Caco-2 (cell line): Measurements from ENCODE around the gene SEC24C. TPM values are rescaled to one million over a fixed set of nuclear protein-coding genes. Genes with fewer than 3 reads are reported as not detected.
A peak's percentile ranks its signal among the peaks of the same experiment; 100 is the strongest.

Experiments
- BruUV-seq: library from RNA; stranded (reverse); fragments of 400-500 nt; replicated peaks from 2 replicates; lab custom pipeline; 2021; lab: Mats Ljungman, UMichigan
- CTCF ChIA-PET: fragments of 300-600 bp; sonication (Branson Sonifier 250); formaldehyde crosslinking; loops from one replicate; lab custom pipeline; 2022; ENCODE audit warnings: antibody characterized with exemption; lab: Charles Lee
- POLR2A ChIA-PET: fragments of 300-600 bp; sonication (Branson Sonifier 250); formaldehyde crosslinking; loops from one replicate; lab custom pipeline; 2022; ENCODE audit warnings: antibody characterized with exemption; lab: Charles Lee
- DNase-seq, 2 experiments: peaks; one replicate each; pipeline versions ENCODE4 v3.0.0 to v3.0.0-alpha.2; 2020 to 2022
- H3K27me3 ChIP-seq: replicated peaks from 2 replicates; pipeline ENCODE4 v1.6.0; 2011; ENCODE audit warnings: low read length; ENCODE audit not compliant: control insufficient read depth, insufficient read depth
- H3K36me3 ChIP-seq: 2 replicates; pipeline ENCODE4 v1.5.1; 2011; ENCODE audit warnings: low read length; ENCODE audit not compliant: control insufficient read depth, insufficient read depth
- H3K4me1 ChIP-seq: fragments of 250-450 bp; sonication (Bioruptor Pico); 2 replicates; pipeline ENCODE4 v1.5.1; 2020; ENCODE audit warnings: mild to moderate bottlenecking
- H3K4me3 ChIP-seq: 2 replicates; pipeline ENCODE4 v1.5.1; 2011; ENCODE audit warnings: low read depth, mild to moderate bottlenecking, control low read depth, low read length
- H3K9me3 ChIP-seq: fragments of 250-450 bp; sonication (Bioruptor Pico); 2 replicates; pipeline ENCODE4 v1.5.1; 2020; ENCODE audit warnings: mild to moderate bottlenecking, moderate library complexity
- H3K27ac Mint-ChIP-seq: one replicate; pipeline ENCODE4 v1.8.0; 2022; ENCODE audit warnings: mixed read lengths; ENCODE audit not compliant: unreplicated experiment
- H3K27me3 Mint-ChIP-seq: one replicate; pipeline ENCODE4 v1.8.0; 2022; ENCODE audit warnings: mixed read lengths; ENCODE audit not compliant: insufficient read depth, unreplicated experiment
- H3K36me3 Mint-ChIP-seq: one replicate; pipeline ENCODE4 v1.8.0; 2022; ENCODE audit warnings: mild to moderate bottlenecking, mixed read lengths; ENCODE audit not compliant: insufficient read depth, unreplicated experiment
- H3K4me1 Mint-ChIP-seq: one replicate; pipeline ENCODE4 v1.8.0; 2022; ENCODE audit warnings: low read depth, mixed read lengths; ENCODE audit not compliant: unreplicated experiment
- H3K4me3 Mint-ChIP-seq: one replicate; pipeline ENCODE4 v1.8.0; 2022; ENCODE audit warnings: mild to moderate bottlenecking, moderate library complexity, mixed read lengths; ENCODE audit not compliant: unreplicated experiment
- H3K9me3 Mint-ChIP-seq: one replicate; pipeline ENCODE4 v1.8.0; 2022; ENCODE audit warnings: mixed read lengths; ENCODE audit not compliant: unreplicated experiment
- intact Hi-C: fragments of 100-400 bp; cut with micrococcal nuclease; formaldehyde crosslinking; loops from one replicate; pipeline ENCODE4 v1.10.0; 2022; ENCODE audit not compliant: unreplicated experiment
- total RNA-seq: library from RNA; stranded (reverse); gene quantifications from 2 replicates; pipeline ENCODE4 v1.2.3, GENCODE V29; 2022
- TF ChIP-seq, protein P1 (sequence below), 2 experiments: fragments of 200-600 bp in 1 of 2; IDR thresholded peaks; 1 replicate in 1 of 2; 2 replicates in 1 of 2; pipeline versions ENCODE4 v1.5.1 to v1.8.0; 2011 to 2022; ENCODE audit warnings: antibody characterized with exemption in 1 of 2, control low read depth in 1 of 2, inconsistent platforms in 1 of 2, low read depth in 1 of 2, low read length in 1 of 2, mild to moderate bottlenecking in 1 of 2, moderate library complexity in 1 of 2; ENCODE audit not compliant: insufficient read depth in 1 of 2, severe bottlenecking in 1 of 2, unreplicated experiment in 1 of 2

Gene SEC24C
- total RNA-seq, 1 experiment from 2014 or later, result 91.2 TPM

DNA sequence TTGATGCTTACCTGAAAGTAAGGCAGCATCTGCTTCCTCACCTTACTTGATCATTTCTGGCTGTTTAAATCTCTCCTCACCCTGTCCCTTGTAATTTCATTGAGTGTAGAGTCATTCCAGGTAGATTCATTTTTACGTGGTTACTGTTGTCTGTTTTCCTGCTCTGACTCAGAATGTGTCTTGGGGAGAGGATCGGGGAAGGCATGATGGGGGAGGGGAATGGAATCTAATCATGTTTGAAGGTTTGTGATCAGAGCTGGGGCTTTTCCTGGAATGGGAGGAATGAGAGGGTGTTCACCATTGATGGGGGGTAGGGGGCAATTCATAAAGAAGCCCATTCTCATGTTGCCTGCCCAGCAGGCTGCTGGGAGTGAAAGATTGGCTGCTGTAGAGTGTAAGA, 18.7 kb downstream of the SEC24C start:
- peaks cover 34% of the 10 kb centered on the region for H3K4me1 Mint-ChIP-seq
- H3K9me3 ChIP-seq, result no peaks in the 10 kb centered on the region
- intact Hi-C loops, result no loop called here
- H3K4me1 ChIP-seq, result peaks cover 19% of the 10 kb centered on the region
- H3K27ac Mint-ChIP-seq, result peak overlapping the region; percentile 45
- no peaks in the 10 kb centered on the region for H3K27me3 ChIP-seq
- ChIA-PET POLR2A (interaction anchor here (0.6 to 0.8 kb wide), 2 partner anchors 20 to 114 kb away, joined by 3 to 6 read pairs; no protein-coding TSS in a partner anchor), CTCF (interaction anchor here (1.1 kb wide), 1 partner anchor 24 kb away, joined by 3 read pairs; no protein-coding TSS in a partner anchor)
- no peaks in the 10 kb centered on the region for H3K9me3 Mint-ChIP-seq
- H3K4me3 Mint-ChIP-seq, result peak overlapping the region; percentile 2
- BruUV-seq, result no TSS peak
- no peak overlapping the region for H3K4me3 ChIP-seq
- H3K36me3 Mint-ChIP-seq, result peaks cover 84% of the 10 kb centered on the region
- TF ChIP-seq, protein P1, sequence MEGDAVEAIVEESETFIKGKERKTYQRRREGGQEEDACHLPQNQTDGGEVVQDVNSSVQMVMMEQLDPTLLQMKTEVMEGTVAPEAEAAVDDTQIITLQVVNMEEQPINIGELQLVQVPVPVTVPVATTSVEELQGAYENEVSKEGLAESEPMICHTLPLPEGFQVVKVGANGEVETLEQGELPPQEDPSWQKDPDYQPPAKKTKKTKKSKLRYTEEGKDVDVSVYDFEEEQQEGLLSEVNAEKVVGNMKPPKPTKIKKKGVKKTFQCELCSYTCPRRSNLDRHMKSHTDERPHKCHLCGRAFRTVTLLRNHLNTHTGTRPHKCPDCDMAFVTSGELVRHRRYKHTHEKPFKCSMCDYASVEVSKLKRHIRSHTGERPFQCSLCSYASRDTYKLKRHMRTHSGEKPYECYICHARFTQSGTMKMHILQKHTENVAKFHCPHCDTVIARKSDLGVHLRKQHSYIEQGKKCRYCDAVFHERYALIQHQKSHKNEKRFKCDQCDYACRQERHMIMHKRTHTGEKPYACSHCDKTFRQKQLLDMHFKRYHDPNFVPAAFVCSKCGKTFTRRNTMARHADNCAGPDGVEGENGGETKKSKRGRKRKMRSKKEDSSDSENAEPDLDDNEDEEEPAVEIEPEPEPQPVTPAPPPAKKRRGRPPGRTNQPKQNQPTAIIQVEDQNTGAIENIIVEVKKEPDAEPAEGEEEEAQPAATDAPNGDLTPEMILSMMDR (IDR thresholded peaks at IDR 0.05; ENCODE audit: insufficient read depth in 1 of 2, low read depth in 1 of 2, low read length in 1 of 2, severe bottlenecking in 1 of 2, unreplicated experiment in 1 of 2), result no peak
- H3K27me3 Mint-ChIP-seq, result no peaks in the 10 kb centered on the region
- H3K36me3 ChIP-seq, result peaks cover 13% of the 10 kb centered on the region; the same call in 1 of the 2 replicates
- DNase-seq, result no peak

DNA sequence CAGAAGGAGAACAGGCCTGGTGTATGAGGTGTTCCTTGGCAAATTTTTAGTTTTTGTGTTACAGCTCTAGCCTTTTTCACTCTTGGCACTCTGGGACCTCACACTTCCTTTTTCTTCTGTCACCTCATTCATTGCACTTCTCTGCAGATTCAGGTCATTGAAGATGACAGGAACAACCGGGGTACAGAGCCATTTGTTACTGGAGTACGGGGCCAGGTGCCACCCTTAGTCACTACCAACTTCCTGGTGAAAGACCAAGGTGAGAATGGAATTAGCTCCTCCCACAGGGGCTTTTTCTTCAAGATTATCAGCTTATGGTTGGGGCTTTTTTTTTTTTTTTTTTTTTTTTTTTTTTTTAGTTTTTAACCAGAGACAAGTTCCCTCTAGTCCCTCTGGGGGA, 19.2 kb downstream of the SEC24C start:
- Histone ChIP-seq H3K4me1 (peaks cover 19% of the 10 kb centered on the region), H3K9me3 (no peaks in the 10 kb centered on the region), H3K36me3 (peaks cover 13% of the 10 kb centered on the region; the same call in 1 of the 2 replicates), H3K4me3 (no peak overlapping the region), H3K27me3 (no peaks in the 10 kb centered on the region)
- Mint-ChIP-seq H3K36me3 (peaks cover 85% of the 10 kb centered on the region), H3K4me1 (peaks cover 34% of the 10 kb centered on the region), H3K9me3 (no peaks in the 10 kb centered on the region), H3K27me3 (no peaks in the 10 kb centered on the region), H3K27ac (peak overlapping the region; percentile 45), H3K4me3 (no peak overlapping the region)
- TF ChIP-seq, protein P1 (IDR thresholded peaks at IDR 0.05; ENCODE audit: insufficient read depth in 1 of 2, low read depth in 1 of 2, low read length in 1 of 2, severe bottlenecking in 1 of 2, unreplicated experiment in 1 of 2), result no peak
- ChIA-PET CTCF (no interaction called here), POLR2A (interaction anchor here (0.6 to 0.8 kb wide), 2 partner anchors 20 to 115 kb away, joined by 3 to 6 read pairs; no protein-coding TSS in a partner anchor)
- no peak for DNase-seq
- BruUV-seq, result no TSS peak
- intact Hi-C loops, result no loop called here

DNA sequence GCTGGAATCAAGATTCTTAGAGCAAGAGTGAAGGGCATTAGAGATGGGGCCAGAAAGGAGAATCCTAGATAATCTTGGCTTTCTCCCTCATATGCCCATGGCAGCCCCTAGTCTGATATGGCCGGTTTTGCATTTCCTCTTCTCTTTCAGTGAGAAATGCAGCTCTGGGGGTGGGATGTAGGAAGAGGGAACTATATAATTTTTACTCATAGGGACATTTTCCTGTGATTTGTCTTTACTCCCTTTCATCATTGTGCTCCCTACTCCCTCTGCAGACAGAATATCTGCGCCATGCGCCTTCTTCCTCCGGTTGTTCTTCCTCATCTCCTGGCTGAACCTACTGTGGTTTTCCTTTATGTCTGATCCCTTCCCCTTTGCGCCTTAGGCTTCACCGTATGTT, 20.9 kb downstream of the SEC24C start:
- Mint-ChIP-seq H3K36me3 (peaks cover 95% of the 10 kb centered on the region), H3K27ac (no peak overlapping the region), H3K4me1 (peaks cover 18% of the 10 kb centered on the region), H3K9me3 (no peaks in the 10 kb centered on the region), H3K4me3 (no peak overlapping the region), H3K27me3 (no peaks in the 10 kb centered on the region)
- TF ChIP-seq, protein P1 (IDR thresholded peaks at IDR 0.05; ENCODE audit: insufficient read depth in 1 of 2, low read depth in 1 of 2, low read length in 1 of 2, severe bottlenecking in 1 of 2, unreplicated experiment in 1 of 2), result no peak
- ChIA-PET CTCF (no interaction called here), POLR2A (no interaction called here)
- Histone ChIP-seq H3K9me3 (no peaks in the 10 kb centered on the region), H3K4me1 (peaks cover 8% of the 10 kb centered on the region), H3K36me3 (peaks cover 11% of the 10 kb centered on the region; the same call in 1 of the 2 replicates), H3K27me3 (no peaks in the 10 kb centered on the region), H3K4me3 (no peak overlapping the region)
- no TSS peak for BruUV-seq
- DNase-seq, result no peak
- intact Hi-C loops, result no loop called here
